Vagina (tissue), 2 donors: Measurements from ENCODE around the gene LSM12. TPM values are rescaled to one million over a fixed set of nuclear protein-coding genes. Genes with fewer than 3 reads are reported as not detected.
"Not testable (repeated sequence)": the region's sequence is repeated elsewhere in the genome, so short reads cannot be mapped to it uniquely, and the experiment has no call there.

Experiments
- DNase-seq, 2 donors: peaks; one replicate each; pipeline ENCODE4 v3.0.0-alpha.2; 2017; ENCODE audit errors: extremely low spot score in 2 of 2
- H3K27ac ChIP-seq: fragments of 200-600 bp; sonication (generic); one replicate; pipeline ENCODE4 v1.5.1; 2019
- H3K27me3 ChIP-seq: fragments of 200-600 bp; sonication (generic); one replicate; pipeline ENCODE4 v1.5.1; 2019
- H3K36me3 ChIP-seq, 2 donors: fragments of 200-600 bp; sonication (generic); one replicate each; pipeline ENCODE4 v1.5.1; 2017 to 2019
- H3K4me1 ChIP-seq: fragments of 200-600 bp; sonication (generic); one replicate; pipeline ENCODE4 v1.5.1; 2019
- H3K4me3 ChIP-seq, 2 donors: fragments of 200-600 bp; sonication (generic); 1 replicate in 1 of 2; 2 replicates in 1 of 2; pipeline ENCODE4 v1.5.1; 2016 to 2019
- H3K9me3 ChIP-seq: fragments of 200-600 bp; sonication (generic); one replicate; pipeline ENCODE4 v1.5.1; 2019
- CTCF ChIP-seq, 3 experiments: fragments of 450-650 bp in 2 of 3; fragments of 200-600 bp in 1 of 3; sonication (generic) in 1 of 3; IDR thresholded peaks; one replicate each; pipeline ENCODE4 v1.5.1; 2017 to 2019; ENCODE audit warnings: antibody characterized with exemption in 3 of 3, mild to moderate bottlenecking in 2 of 3, moderate library complexity in 2 of 3
- POLR2A ChIP-seq, 2 donors: fragments of 450-650 bp; IDR thresholded peaks; one replicate each; pipeline ENCODE4 v1.6.1; 2017; ENCODE audit warnings: antibody characterized with exemption in 2 of 2, mild to moderate bottlenecking in 2 of 2, moderate library complexity in 2 of 2
- POLR2AphosphoS5 ChIP-seq, 2 donors: sonication (generic); formaldehyde crosslinking; IDR thresholded peaks; one replicate each; pipeline ENCODE4 v1.9.0; 2017; ENCODE audit warnings: antibody characterized with exemption in 2 of 2, mild to moderate bottlenecking in 2 of 2, low read depth in 1 of 2; ENCODE audit not compliant: insufficient read depth in 1 of 2
- intact Hi-C: fragments of 100-400 bp; cut with DNase I; formaldehyde crosslinking; loops from one replicate; pipeline ENCODE4 v1.15.1; 2023
- total RNA-seq: library from RNA; depleted of rRNA; stranded (reverse); fragments of >200 nt; gene quantifications from one replicate; pipeline ENCODE4 v1.2.3, GENCODE V29; 2016

LSM12 gene
- total RNA-seq, 1 donor from 2014 or later = 27.3 TPM

GRCh38 chr17:44037471-44037870 lies 29.0 kb downstream of the LSM12 start:
- no peak for DNase-seq
- H3K4me1 ChIP-seq = peaks cover 18% of the 10 kb centered on the region
- no peaks in the 10 kb centered on the region for H3K9me3 ChIP-seq
- H3K27me3 ChIP-seq = no peaks in the 10 kb centered on the region
- intact Hi-C loops = no loop called here
- no peak overlapping the region for H3K27ac ChIP-seq
- TF ChIP-seq POLR2AphosphoS5 (IDR thresholded peaks at IDR 0.05; ENCODE audit: insufficient read depth in 1 of 2, low read depth in 1 of 2) = no peak
- TF ChIP-seq CTCF (IDR thresholded peaks at IDR 0.05) = no peak
- TF ChIP-seq POLR2A (IDR thresholded peaks at IDR 0.05) = no peak
- no peak overlapping the region for H3K4me3 ChIP-seq
- H3K36me3 ChIP-seq = peaks cover 0 to 42% of the 10 kb centered on the region in 2 donors

GRCh38 chr17:44034688-44035087 lies 31.8 kb downstream of the LSM12 start:
- intact Hi-C loops, H3K9me3 ChIP-seq, H3K4me1 ChIP-seq, H3K4me3 ChIP-seq, H3K27ac ChIP-seq, H3K27me3 ChIP-seq, DNase-seq: not testable (repeated sequence)
- peaks cover 0 to 45% of the 10 kb centered on the region in 2 donors for H3K36me3 ChIP-seq

- no peaks in the 10 kb centered on the region for H3K9me3 ChIP-seq
- H3K36me3 ChIP-seq = peaks cover 0 to 45% of the 10 kb centered on the region in 2 donors
- no peaks in the 10 kb centered on the region for H3K27me3 ChIP-seq
- H3K4me1 ChIP-seq = no peaks in the 10 kb centered on the region
- no peak for DNase-seq
- no peak overlapping the region for H3K27ac ChIP-seq
- TF ChIP-seq POLR2A (IDR thresholded peaks at IDR 0.05) = no peak
- TF ChIP-seq POLR2AphosphoS5 (IDR thresholded peaks at IDR 0.05; ENCODE audit: insufficient read depth in 1 of 2, low read depth in 1 of 2) = no peak
- TF ChIP-seq CTCF (IDR thresholded peaks at IDR 0.05) = no peak
- H3K4me3 ChIP-seq = no peak overlapping the region
- intact Hi-C loops = no loop called here
Observed at GRCh38 chr17:44033861-44034408, 32.5 kb downstream of the LSM12 start.

GRCh38 chr17:44030482-44030881 lies 36.0 kb downstream of the LSM12 start:
- intact Hi-C loops = no loop called here
- no peak overlapping the region for H3K4me3 ChIP-seq
- H3K4me1 ChIP-seq = no peaks in the 10 kb centered on the region
- TF ChIP-seq POLR2A (IDR thresholded peaks at IDR 0.05) = no peak
- TF ChIP-seq POLR2AphosphoS5 (IDR thresholded peaks at IDR 0.05; ENCODE audit: insufficient read depth in 1 of 2, low read depth in 1 of 2) = no peak
- H3K36me3 ChIP-seq = peaks cover 0 to 22% of the 10 kb centered on the region in 2 donors
- no peak for DNase-seq
- H3K27me3 ChIP-seq = no peaks in the 10 kb centered on the region
- H3K27ac ChIP-seq = no peak overlapping the region
- H3K9me3 ChIP-seq = no peaks in the 10 kb centered on the region

- H3K27ac ChIP-seq = no peak overlapping the region
- intact Hi-C loops = no loop called here
- peaks cover 0 to 22% of the 10 kb centered on the region in 2 donors for H3K36me3 ChIP-seq
- H3K4me3 ChIP-seq = no peak overlapping the region
- no peak for DNase-seq
- TF ChIP-seq CTCF (IDR thresholded peaks at IDR 0.05) (no peak), POLR2A (IDR thresholded peaks at IDR 0.05) (no peak), POLR2AphosphoS5 (IDR thresholded peaks at IDR 0.05; ENCODE audit: insufficient read depth in 1 of 2, low read depth in 1 of 2) (no peak)
- no peaks in the 10 kb centered on the region for H3K4me1 ChIP-seq
- no peaks in the 10 kb centered on the region for H3K27me3 ChIP-seq
- no peaks in the 10 kb centered on the region for H3K9me3 ChIP-seq
Observed at GRCh38 chr17:44029736-44030135, 36.7 kb downstream of the LSM12 start.

GRCh38 chr17:44024853-44025252 lies 41.6 kb downstream of the LSM12 start:
- Histone ChIP-seq H3K27me3 (no peaks in the 10 kb centered on the region), H3K4me1 (no peaks in the 10 kb centered on the region), H3K9me3 (no peaks in the 10 kb centered on the region), H3K4me3 (no peak overlapping the region), H3K36me3 (peaks cover 0 to 7% of the 10 kb centered on the region in 2 donors), H3K27ac (no peak overlapping the region)
- no peak for TF ChIP-seq POLR2A (IDR thresholded peaks at IDR 0.05)
- no peak for TF ChIP-seq CTCF (IDR thresholded peaks at IDR 0.05)
- no peak for TF ChIP-seq POLR2AphosphoS5 (IDR thresholded peaks at IDR 0.05; ENCODE audit: insufficient read depth in 1 of 2, low read depth in 1 of 2)
- no peak for DNase-seq
- intact Hi-C loops = no loop called here
